ENCODE measurements around the gene POLG.

DNA sequence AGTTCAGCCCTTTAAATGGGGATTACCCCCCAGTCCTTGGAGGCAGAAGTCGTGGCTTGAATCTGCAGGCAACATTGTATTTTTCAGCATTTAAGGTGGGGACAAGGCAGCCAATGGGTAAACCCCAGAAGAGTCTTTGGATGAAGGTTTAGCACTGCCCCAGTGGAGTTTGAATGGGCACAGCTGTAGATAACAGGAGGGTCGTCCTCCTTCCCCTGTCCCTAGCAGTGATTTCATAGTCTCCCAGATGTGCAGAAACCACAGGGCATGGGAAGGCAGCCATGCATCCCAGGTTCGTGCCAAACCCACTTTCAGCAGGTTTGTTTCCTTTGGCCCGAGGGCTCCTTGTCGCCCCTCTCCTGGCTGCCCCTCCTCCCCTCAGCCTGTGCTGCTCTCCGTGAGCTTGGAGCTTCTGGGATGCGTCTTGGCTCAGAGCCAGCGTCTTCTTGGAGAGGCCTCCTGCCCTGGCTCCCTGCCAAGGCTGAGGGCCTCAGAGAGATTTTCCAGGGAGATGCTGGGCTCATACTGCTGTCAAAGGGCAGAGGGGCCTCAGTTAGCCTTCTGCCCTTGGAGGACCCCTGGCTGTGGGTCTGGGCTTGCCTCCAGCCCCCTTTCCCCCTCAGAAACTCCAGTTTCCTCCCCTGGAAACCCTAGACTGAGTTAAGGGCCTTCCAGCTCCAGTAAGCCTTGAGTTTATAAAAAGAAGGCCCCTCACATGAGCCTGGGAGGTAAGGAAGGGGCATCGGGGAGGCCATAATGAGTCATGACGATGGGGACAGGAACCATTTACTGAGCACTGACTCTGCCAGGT lies 48.9 kb upstream of the POLG start:
- TF ChIP-seq CTCF (IDR thresholded peaks at IDR 0.05) (no peak), EZH2phosphoT487 (IDR thresholded peaks at IDR 0.05) (no peak), EZH2 (IDR thresholded peaks at IDR 0.05) (no peak)
